Upper lobe of left lung (tissue), 4 donors: Measurements from ENCODE around the gene HOXC13.

Source experiments
- CTCF ChIP-seq, 6 experiments: fragments of 450-650 bp in 4 of 6; fragments of 200-600 bp in 2 of 6; sonication (generic) in 2 of 6; IDR thresholded peaks; one replicate each; pipeline ENCODE4 v1.5.1; 2016 to 2019; ENCODE audit warnings: antibody characterized with exemption in 6 of 6
- EP300 ChIP-seq, 4 donors: sonication (generic); formaldehyde crosslinking; IDR thresholded peaks; one replicate each; pipeline ENCODE4 v1.5.1; 2017; ENCODE audit warnings: antibody characterized with exemption in 4 of 4, control low read depth in 2 of 4
- POLR2A ChIP-seq, 4 donors: fragments of 450-650 bp; IDR thresholded peaks; one replicate each; pipeline ENCODE4 v1.5.1; 2016 to 2017; ENCODE audit warnings: antibody characterized with exemption in 4 of 4, mild to moderate bottlenecking in 2 of 4
- POLR2AphosphoS5 ChIP-seq, 2 donors: sonication (generic); formaldehyde crosslinking; IDR thresholded peaks; one replicate each; pipeline ENCODE4 v1.5.1; 2017; ENCODE audit warnings: antibody characterized with exemption in 2 of 2

GRCh38 chr12:53972152-53972702 lies 33.6 kb downstream of the HOXC13 start:
- TF ChIP-seq CTCF (IDR thresholded peaks at IDR 0.05) (no peak), POLR2AphosphoS5 (IDR thresholded peaks at IDR 0.05) (no peak), POLR2A (IDR thresholded peaks at IDR 0.05) (no peak), EP300 (IDR thresholded peaks at IDR 0.05) (no peak)
